ENCODE results near the gene APAF1.
"Not testable (repeated sequence)": the region's sequence is repeated elsewhere in the genome, so short reads cannot be mapped to it uniquely, and the experiment has no call there.

APAF1 gene

DNA sequence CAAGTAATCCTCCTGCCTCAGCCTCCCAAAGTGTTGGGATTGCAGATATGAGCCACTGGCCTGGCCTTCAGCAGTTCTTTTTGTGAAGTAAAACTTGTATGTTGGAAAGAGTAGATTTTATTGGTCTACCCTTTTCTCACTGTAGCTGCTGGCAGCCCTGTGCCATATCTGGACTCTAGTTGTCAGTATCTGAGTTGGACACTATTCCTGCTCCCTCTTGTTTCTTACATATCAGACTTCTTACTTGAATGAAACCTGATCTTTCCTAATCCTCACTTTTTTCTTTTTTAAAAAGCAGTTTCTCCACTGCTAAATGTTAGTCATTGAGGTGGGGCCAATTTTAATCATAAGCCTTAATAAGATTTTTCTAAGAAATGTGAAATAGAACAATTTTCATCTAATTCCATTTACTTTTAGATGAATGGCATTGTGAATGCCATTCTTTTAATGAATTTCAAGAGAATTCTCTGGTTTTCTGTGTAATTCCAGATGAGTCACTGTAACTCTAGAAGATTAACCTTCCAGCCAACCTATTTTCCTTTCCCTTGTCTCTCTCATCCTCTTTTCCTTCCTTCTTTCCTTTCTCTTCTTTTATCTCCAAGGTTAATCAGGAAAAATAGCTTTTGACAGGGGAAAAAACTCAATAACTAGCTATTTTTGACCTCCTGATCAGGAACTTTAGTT, 88.7 kb downstream of the APAF1 start:
- no peak for DNase-seq

DNA sequence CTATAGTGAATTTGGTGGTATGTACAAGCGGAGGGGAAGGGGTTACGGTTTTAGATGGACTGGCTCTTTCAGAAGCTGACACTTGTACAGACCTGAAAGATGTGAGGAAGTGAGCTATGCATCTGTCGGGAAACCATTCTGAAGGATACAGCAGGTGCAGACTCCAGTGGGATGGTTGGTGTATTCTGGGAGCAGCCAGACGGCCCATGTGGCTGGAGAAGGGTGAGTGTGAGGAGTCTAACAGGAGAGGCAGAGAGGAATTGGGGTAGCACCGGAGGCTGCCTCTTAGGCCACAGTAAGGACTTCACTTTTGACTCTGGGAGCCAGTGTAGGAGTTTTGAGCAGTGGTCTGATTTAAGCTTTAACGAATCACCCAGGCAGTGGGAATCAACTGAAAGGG, 90.7 kb downstream of the APAF1 start:
- DNase-seq, result no peak

DNA sequence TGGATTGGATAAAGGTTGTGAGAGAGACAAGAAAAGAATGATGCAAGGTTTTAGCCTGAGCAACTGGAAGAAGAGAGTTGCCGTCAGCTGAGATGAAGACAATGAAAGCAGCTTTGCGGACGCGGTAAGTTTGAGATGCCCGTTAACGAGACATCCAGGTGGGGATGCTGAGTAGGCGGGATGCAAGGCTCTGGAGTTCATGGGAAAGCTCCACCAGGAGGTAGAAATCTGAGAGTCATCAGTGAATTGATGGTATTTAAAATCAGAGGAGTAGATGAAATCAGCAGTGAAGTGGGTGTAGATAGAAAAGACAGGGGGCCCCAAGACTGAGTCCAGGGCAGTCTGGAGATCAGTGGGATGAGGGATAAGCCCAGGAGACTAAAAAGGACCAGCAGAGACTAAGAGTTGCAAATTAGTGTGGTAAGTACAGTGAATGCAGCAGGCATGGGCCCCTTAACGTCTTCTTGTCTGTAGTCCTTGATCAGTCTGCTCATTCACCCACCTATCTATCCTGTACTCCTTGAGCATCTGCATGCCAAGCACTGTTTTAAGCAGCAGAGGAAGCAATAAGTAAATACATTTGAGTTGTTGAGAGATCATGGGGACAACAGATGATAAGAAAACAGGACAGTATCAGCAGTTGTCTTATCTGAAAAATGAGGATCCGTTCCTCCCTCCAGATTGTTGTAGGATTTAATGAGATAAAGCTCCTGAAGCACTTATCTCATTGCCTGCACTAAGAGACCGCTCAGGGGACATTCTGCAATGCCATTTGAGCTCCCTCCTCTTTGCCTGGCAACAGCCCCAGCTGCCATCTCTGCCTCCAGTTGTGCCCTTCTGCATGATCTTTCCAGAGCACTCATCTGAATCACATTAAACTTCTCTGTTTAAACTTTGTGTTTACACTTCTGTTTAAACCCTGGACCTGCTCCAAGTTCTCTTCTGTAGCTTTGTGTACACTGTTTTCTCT, 91.5 kb downstream of the APAF1 start:
- DNase-seq, result no peak

DNA sequence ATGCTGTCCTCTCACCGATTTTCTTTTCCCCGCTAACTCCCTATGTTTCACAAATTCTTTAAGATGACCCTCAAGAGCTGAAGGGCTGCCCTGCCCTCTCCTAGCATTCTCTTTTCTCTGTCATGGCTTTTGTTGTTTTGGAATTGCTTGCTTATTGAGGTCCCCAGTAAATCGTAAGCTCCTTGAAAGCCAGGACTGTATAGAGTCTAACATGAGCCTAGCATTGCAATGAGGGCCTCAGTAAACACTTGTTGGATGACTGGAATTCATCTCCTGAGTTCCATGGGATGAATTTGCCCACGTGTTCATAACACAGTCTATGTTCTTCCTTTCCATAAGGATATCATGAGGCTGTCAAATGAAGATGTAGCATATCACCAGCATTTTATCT, 92.2 kb downstream of the APAF1 start:
- DNase-seq, result no peak

DNA sequence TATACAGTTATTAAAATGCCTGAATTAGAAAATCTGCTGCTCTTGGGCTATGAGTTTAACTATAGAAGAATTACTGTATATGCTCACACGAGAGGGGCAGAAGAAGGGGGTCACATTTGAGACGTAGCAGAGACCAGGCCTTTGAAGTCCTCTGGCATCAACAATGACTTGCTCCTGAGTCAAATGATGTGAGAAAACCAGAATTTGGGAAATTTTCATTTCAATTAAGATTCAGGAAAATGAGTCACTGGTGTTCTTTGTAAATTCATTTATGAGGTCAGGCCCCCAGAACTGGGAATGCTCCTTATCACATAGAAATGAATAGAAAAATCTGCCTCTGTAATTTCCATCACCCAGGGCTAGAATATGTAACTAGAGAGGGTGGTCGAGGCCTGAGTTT, 92.9 kb downstream of the APAF1 start:
- no peak for DNase-seq

DNA sequence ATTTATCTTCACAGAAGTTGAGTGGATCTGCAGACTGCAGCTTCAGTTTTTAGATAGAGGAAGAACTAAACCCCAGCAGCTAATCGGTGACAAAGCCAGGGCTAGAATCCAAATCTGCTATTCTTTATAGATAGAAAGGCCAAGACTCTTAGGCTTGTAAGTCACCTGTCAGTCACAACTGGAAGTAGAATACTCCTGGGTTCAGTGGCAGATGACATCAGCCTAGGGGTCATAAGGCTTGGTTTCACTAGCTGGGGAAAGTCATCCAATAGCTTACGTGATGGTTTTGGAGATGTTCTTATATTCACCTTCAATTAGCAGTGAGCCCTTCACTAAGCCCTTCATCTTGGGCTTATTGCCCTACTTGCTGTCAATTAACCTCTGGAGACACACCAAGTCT, 93.4 kb downstream of the APAF1 start:
- no peak for DNase-seq

DNA sequence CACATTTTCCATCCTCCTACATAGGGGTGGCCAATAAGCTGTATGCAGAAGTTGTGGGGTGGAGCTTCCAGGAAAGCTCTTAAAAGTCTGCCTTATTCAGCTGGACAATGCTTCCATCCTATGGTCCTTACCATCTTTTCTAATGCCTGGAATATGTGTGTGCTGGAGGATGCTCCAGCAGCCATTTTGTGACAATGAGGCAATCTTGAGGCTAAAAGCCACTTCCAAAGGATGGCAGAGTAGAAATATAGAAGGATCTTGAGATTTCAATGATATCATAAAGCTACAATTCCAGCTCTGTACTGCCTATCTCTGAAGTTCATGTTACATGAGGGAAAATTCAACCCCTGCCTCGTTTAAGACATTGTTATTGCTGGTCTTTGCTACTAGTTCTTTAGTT, 95.7 kb downstream of the APAF1 start:
- DNase-seq, result no peak

DNA sequence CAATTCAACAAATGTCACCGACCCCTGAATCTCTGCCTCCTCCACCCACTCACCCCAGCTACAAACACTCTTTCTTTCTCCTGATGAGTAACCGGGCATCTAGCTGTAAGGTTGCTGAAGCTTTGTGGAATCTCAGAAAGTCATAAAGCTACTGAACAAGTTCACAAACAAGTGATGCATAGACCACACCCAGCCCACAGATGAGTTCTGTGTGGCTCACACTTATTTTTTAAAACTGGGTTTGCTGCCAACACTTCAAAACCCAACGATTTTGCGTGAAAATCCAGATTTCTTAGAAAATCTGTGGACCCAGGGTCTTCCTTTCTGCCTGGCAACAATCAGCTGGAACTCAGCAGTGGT, 96.1 kb downstream of the APAF1 start:
- DNase-seq, result no peak

DNA sequence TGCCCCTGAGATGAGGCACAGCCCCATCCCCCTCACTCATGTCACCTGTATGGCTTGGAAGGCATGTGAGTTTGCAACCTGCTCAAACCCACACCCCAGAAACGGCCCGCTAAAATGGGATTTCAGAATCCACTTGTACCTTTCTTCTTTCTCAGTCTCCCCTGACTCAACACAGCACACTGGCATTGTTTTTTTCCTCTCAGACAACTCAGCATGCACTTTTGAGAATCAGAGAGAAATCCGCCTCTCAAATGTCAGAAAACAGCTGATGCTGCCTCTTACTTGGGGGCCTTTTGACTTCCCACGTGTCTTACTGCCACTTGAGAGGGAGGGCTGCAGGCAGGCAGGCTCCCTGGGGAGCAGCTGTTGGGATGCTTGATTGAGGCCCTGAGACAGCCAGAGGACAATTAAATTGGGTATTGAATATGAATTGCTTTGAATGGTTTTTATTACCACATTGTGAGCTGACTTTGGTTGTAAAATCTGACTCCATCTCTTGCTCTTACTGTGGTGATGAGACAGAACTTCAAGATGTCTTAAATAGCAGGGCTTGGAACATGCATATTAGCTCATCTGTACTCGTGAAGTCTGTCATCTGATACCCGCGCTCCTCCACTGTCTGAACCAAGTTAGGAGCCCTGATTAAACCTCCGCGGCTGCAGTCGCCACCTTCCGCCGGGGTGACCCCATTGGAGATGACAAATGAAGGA, 96.6 kb downstream of the APAF1 start:
- no peak for DNase-seq

DNA sequence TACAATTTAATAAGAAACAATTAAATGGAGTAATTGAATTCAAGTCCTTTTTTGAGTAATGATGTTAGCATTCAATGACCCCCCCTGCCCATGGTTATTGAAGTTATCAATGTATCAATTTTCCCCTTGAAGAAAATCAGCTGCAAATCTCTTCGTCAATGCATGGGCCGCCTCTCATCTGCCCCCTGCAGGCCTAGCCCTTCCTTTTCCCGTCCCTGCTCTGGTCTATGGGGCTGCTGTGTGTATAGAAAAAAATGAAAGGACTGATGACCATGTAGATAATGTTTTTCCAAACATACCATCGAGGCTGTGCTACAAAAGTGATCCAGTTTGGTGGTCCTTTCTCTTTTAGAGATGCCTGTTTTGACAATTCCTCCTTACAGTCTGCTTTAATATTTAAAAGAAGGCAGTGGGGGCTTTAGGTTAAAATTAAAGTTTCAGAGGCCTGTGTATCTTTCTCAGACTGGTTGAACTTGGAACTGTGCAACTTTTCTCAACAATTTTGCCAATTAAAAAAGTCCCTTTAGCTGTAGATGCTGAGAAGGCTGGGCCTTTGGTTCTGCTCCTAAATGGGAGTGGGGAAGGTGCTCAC, 98.4 kb downstream of the APAF1 start:
- no peak for DNase-seq

DNA sequence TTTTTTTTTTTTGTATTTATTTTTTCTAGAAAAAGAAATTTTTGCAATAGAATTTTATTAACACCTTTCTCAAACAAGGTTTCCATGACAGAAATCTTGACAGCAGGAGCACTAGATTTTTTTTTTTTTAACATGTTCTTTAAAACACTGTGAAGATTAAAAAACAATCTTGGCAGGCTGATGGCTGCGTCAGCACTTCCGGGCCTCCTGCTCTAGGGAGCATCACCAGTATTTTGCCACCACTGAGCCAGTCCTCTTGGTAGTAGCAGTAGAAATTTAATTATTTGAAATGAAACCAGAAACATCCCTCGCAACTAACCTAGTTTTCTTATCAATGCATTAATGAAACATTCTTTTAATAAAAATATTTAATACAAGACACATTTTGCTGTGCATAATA, 99.6 kb downstream of the APAF1 start:
- no peak for DNase-seq

DNA sequence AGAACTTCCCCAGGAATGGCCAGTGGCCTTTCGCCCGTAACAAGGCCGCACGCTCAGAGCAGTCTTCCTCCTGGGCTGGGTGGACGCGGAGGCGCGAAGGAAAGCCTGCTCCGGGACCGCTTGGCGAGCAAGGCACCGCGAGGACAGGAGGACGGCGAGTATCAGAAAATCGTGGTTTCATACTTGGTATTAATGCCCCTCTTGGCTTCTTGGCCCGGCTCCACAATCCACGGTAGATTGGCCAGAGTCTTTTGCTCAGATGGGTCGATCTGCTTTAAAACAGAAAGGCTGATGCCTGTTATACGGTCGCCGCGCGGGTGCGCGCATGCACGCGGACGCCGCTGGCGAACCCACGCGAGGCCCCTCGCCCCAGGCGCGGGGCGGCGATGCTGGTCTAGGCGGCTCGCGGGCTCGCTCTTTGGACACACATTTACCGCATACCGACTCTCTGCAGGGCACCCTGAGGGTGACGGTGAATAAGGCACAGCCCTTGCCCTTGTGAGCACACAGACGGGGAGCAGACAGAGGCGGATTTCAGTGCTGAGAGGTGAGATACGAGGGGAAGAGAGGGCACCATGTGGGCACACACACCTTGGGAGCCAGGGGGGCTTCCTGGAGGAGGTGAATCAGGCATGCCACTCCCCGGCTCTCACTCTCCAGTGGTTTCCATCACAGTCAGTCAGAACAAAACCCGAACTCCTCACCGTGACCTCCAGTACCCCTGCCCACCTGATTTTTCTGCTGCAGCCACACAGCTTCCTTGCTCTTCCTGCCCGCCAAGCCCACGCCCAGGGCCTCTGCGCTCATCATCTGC, 100.7 kb downstream of the APAF1 start:
- no peak for DNase-seq

DNA sequence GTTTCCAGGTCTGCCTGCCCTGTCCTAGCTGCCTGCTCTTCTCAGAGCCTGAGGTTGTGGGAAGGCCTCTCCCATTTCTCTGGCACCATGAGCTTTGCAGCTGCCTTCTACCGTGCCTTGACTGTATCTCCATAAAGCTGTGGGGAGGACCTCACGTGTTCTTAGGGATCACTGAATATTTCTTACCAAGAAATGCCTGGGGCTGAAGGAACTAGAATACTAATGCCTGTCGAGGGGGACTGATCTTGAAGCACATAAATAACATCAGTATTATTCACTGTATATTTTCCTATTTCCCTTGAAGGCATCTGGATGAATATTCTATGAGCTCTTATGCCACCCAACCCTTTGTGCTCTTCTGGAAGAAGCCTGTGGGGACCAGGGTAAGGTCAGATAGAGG, 103.4 kb downstream of the APAF1 start:
- no peak for DNase-seq

DNA sequence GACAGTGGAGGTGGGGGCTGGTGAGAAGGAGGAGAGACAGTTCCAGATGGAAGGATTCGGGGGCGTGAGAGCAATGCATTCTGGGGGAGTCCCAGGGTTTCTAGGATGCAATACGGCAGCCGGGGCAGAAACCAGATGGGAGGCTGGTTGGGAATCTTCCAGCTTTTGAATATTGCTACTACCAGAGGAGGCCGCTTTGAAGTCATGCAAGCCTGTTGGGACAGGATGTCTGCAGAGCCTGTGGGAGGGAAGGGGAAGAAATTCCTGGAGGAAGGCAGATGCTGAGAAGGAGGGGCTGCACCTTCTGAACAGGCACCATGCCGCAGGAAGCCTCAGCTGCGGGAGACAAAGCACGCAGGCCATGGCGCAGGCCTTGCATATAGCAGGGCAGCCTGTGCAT, 105.4 kb downstream of the APAF1 start:
- DNase-seq, result peak; percentile 18

DNA sequence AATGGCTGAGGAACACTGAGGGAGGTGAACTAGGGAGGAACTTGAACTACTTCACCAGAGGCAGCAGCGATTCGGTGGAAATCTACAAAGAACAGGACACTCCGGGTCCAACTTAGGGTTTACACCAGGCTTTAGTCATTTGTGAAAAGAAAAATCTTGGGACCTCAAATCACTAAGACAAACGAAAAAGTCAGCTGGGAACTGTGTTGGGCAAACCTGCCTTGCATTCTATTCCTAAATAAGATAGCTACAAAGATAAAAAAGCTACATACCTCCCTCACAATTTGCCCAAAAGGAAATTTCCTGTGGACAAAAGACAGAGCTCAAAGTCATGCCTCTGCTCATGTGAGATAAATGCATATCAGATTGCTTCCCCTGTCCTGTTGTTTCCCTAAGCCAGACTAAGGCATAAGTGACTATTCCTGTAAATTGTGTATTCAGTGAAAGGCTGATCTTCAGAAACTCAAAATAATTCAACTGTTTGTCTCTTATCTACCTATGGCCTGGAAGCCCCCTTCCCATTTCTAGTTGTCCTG, 106.6 kb downstream of the APAF1 start:
- no peak for DNase-seq

DNA sequence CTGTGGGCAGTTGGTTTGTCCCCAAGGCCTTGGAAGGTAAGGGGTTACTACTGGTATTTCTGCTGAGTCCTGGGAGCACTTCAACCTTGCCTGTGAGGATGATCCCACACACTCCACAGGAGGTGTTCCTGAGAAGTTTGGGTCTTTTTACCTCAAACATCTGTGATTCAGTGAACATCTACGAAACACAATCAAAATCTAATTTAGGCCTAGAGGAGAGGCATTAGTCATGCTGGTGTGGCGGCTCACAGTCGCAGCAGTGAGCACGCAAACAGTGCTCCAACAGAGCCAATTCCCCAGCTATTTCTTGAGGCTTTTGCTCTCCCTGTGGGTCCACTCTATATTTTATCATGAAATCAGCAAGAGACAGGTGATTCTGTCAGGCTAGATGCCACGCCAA, 107.6 kb downstream of the APAF1 start:
- DNase-seq, result no peak

DNA sequence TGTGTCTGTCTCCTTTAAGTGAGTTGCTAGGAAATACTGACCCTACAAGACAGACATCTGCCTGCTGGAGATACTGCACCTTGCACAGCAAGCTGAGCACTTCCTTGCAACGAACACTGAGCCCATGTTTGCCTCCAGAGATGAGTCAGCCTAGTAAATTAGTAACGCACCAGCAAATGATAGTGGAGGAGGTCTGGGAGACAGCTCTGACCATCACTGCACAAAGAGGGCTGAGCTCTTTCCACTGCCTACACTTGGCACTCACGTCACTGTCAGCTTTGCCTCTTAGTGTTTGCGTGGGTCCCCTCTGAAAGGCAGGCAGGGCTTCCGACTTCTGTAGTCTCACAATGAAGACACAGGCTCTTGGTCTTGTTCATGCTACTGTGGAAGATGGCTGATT, 109.0 kb downstream of the APAF1 start:
- DNase-seq, result no peak

DNA sequence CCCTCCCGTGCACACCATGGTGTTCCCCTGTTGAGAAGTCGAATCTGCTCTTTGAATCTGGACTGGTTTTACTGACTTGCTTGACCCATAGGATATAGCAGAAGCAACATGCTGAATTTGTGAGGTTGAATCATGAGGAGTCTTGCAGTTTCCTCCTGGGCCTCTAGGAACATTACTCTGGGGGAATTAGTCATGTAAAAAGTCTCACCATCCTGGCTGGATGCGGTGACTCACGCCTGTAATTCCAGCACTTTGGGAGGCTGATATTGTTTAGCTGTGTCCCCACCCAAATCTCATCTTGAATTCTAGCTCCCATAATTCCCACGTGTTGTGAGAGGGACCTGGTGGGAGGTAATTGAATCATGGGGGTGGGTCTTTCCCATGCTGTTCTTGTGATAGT, 110.8 kb downstream of the APAF1 start:
- DNase-seq, result not testable (repeated sequence)

DNA sequence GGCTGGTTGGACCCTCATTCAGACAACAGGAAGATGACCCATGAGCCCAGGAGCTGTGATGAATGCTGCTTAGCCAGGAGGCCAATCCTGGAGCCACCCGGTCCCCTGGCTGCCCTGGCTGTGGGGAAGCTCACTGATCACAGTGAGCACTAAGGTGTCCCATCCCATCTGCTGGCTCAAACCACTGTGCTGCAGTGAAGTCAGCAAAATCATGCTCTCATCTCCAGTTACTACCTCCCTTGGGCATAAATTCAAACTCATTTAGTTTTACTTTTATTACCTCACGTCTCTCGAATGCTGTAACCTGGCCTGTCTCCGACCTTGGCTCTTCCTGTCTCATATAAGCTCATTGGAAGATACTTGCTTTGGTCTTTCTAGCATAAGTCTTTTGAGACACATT, 112.4 kb downstream of the APAF1 start:
- DNase-seq, result no peak

DNA sequence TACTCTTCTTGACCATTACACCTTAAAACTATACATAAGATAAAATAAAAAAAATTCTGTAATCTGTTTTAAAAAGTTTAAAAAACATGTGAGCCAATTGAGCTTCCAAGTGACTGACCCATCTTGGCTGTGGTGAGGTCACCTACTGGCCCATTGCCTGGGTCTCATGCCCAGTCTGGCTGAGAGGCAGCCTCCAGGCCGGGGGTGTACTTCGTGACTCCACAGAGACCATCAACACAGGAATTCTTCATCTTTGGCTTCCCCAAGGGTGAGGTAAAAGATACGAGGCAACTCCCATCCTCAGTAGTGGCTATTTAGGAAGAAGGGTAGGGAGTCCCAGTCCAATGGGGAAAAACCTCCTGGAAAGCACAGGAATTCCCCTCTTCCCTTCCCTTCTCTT, 113.2 kb downstream of the APAF1 start:
- DNase-seq, result no peak

DNA sequence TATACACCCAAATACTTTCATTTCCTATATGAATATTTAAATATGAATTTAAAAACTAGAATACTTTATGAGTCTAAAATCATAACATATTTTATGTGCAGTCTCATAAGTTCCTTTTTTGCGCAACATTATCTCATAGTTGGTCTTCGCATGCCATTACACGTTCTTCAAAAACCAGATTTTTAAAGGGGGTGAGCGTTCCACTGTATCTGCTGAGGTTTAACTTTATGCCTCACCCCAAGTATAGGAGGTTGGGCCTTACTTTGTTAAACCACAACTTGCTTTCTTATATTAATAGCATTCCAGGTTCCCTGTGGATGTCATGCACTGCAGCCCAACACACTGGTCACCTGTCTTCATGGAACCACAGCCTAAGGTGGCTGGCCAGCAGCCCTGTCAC, 118.6 kb downstream of the APAF1 start:
- DNase-seq, result no peak

DNA sequence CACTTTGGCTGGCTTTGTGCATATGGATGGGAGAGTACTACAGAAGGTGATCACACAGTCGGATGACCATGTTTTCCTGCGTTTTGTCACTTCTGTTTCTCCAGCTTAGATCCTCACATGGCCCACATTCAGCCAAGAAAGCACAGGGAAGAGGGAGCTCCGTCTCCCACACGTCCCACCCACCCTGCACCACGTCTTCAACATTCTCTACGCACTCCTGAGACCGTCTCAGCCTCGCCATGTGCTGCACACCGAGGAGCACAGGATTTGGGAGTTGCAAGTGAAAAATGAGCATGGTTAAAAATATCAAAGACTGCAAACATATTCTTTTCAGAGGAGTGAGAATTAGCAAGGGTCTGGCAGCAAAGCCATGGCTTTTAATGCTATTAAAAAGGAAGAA, 122.2 kb downstream of the APAF1 start:
- no peak for DNase-seq
